GM23338 (cell line): ENCODE measurements around the gene SGCD. TPM values are rescaled to one million over a fixed set of nuclear protein-coding genes. Genes with fewer than 3 reads are reported as not detected.

ENCODE experiments used
- ATAC-seq: fragments of 200-7000 bp; cut with Tn5 transposase; 3 replicates; pipeline ENCODE4 v1.9.1; 2020
- DNase-seq: peaks from one replicate; pipeline ENCODE4 v3.0.0-alpha.2; 2015; ENCODE audit warnings: low spot score
- H2AFZ ChIP-seq: fragments of 200-600 bp; sonication (generic); 2 replicates; pipeline ENCODE4 v1.8.0; 2016; ENCODE audit warnings: antibody characterized with exemption, mild to moderate bottlenecking, moderate library complexity
- H3F3A ChIP-seq: fragments of 200-600 bp; sonication (generic); replicated peaks from 2 replicates; pipeline ENCODE4 v1.8.0; 2017; ENCODE audit warnings: antibody characterized with exemption, mixed run types, low read depth
- H3K27ac ChIP-seq: fragments of 200-600 bp; sonication (generic); 2 replicates; pipeline ENCODE4 v1.6.1; 2016; ENCODE audit warnings: low read depth
- H3K27me3 ChIP-seq: fragments of 200-600 bp; sonication (generic); 2 replicates; pipeline ENCODE4 v1.8.0; 2016; ENCODE audit warnings: mild to moderate bottlenecking, mixed run types, moderate library complexity; ENCODE audit not compliant: insufficient read depth
- H3K36me3 ChIP-seq: fragments of 200-600 bp; sonication (generic); 2 replicates; pipeline ENCODE4 v1.8.0; 2016; ENCODE audit warnings: mild to moderate bottlenecking; ENCODE audit not compliant: insufficient read depth
- H3K4me1 ChIP-seq: fragments of 200-600 bp; sonication (generic); 2 replicates; pipeline ENCODE4 v1.8.0; 2016; ENCODE audit warnings: mild to moderate bottlenecking, moderate library complexity; ENCODE audit not compliant: insufficient read depth
- H3K4me2 ChIP-seq: fragments of 200-600 bp; sonication (generic); 2 replicates; pipeline ENCODE4 v1.7.1; 2017; ENCODE audit warnings: mixed run types
- H3K4me3 ChIP-seq: fragments of 200-600 bp; sonication (generic); 2 replicates; pipeline ENCODE4 v1.6.1; 2016; ENCODE audit warnings: mixed run types
- H3K79me2 ChIP-seq: fragments of 200-600 bp; sonication (generic); replicated peaks from 2 replicates; pipeline ENCODE4 v1.8.0; 2017; ENCODE audit warnings: mild to moderate bottlenecking; ENCODE audit not compliant: insufficient read depth
- H3K9me2 ChIP-seq: fragments of 200-600 bp; sonication (generic); 2 replicates; pipeline ENCODE4 v1.8.0; 2017; ENCODE audit not compliant: insufficient read depth
- H4K20me1 ChIP-seq: fragments of 200-600 bp; sonication (generic); replicated peaks from 2 replicates; pipeline ENCODE4 v1.8.0; 2017; ENCODE audit warnings: mild to moderate bottlenecking; ENCODE audit not compliant: insufficient read depth
- H3K27ac Mint-ChIP-seq: 2 replicates; pipeline ENCODE4 v1.8.0; 2020; ENCODE audit warnings: inconsistent platforms, mild to moderate bottlenecking, moderate library complexity, mixed read lengths
- H3K27me3 Mint-ChIP-seq: 3 replicates; pipeline ENCODE4 v1.8.0; 2022; ENCODE audit warnings: low read depth, mild to moderate bottlenecking, moderate library complexity, mixed read lengths, inconsistent platforms; ENCODE audit not compliant: insufficient read depth, poor library complexity
- H3K36me3 Mint-ChIP-seq: 3 replicates; pipeline ENCODE4 v1.8.0; 2021; ENCODE audit warnings: low read depth, mild to moderate bottlenecking, inconsistent platforms, moderate library complexity, mixed read lengths
- H3K4me1 Mint-ChIP-seq: 3 replicates; pipeline ENCODE4 v1.8.0; 2020; ENCODE audit warnings: mild to moderate bottlenecking, inconsistent platforms, mixed read lengths
- H3K4me3 Mint-ChIP-seq: 3 replicates; pipeline ENCODE4 v1.8.0; 2021; ENCODE audit warnings: moderate library complexity, mild to moderate bottlenecking, inconsistent platforms, mixed read lengths
- H3K9me3 Mint-ChIP-seq: 3 replicates; pipeline ENCODE4 v1.8.0; 2020; ENCODE audit warnings: moderate library complexity, mild to moderate bottlenecking, inconsistent platforms, mixed read lengths
- CREB1 ChIP-seq: fragments of 250-450 bp; sonication (Bioruptor Pico); IDR thresholded peaks from 2 replicates; pipeline ENCODE4 v1.5.0; 2020; ENCODE audit warnings: low read depth, mild to moderate bottlenecking, moderate library complexity
- EZH2 ChIP-seq: fragments of 200-600 bp; sonication (generic); IDR thresholded peaks from one replicate; pipeline ENCODE4 v1.8.0; 2017; ENCODE audit warnings: antibody characterized with exemption, mild to moderate bottlenecking, low read depth; ENCODE audit not compliant: unreplicated experiment
- EZH2phosphoT487 ChIP-seq: fragments of 200-600 bp; sonication (generic); IDR thresholded peaks from one replicate; pipeline ENCODE4 v1.8.1; 2018; ENCODE audit warnings: antibody characterized with exemption; ENCODE audit not compliant: unreplicated experiment
- JUNB ChIP-seq: IDR thresholded peaks from one replicate; pipeline ENCODE4 v1.6.1; 2016; ENCODE audit warnings: antibody characterized with exemption; ENCODE audit not compliant: unreplicated experiment
- NANOG ChIP-seq: IDR thresholded peaks from 2 replicates; pipeline ENCODE4 v1.6.1; 2016; ENCODE audit warnings: antibody characterized with exemption, borderline replicate concordance
- STAT1 ChIP-seq: IDR thresholded peaks from one replicate; pipeline ENCODE4 v1.6.1; 2016; ENCODE audit warnings: antibody characterized with exemption; ENCODE audit not compliant: unreplicated experiment
- ZNF114 ChIP-seq: fragments of 250-450 bp; sonication (Bioruptor Pico); IDR thresholded peaks from 2 replicates; pipeline ENCODE4 v1.5.0; 2020; ENCODE audit warnings: mild to moderate bottlenecking, moderate library complexity
- ZNF331 ChIP-seq: fragments of 250-450 bp; sonication (Bioruptor Pico); IDR thresholded peaks from 2 replicates; pipeline ENCODE4 v1.5.0; 2020; ENCODE audit warnings: low read depth, mild to moderate bottlenecking, moderate library complexity
- ZNF462 ChIP-seq: fragments of 250-450 bp; sonication (Bioruptor Pico); IDR thresholded peaks from 2 replicates; pipeline ENCODE4 v1.5.0; 2020; ENCODE audit warnings: mild to moderate bottlenecking, moderate library complexity
- polyA plus RNA-seq: library from polyadenylated mRNA; unstranded; fragments of >200 nt; fragmentation: Nextera tagmentation; extraction: Ambion mirVana; gene quantifications from 2 replicates; pipeline ENCODE4 v1.2.1, GENCODE V29; 2016
- total RNA-seq: library from RNA; depleted of rRNA; stranded (reverse); fragments of >200 nt; shearing (Covaris generic); gene quantifications from 2 replicates; pipeline ENCODE4 v1.2.3, GENCODE V29; 2014
- TF ChIP-seq, protein P1 (sequence below): IDR thresholded peaks from one replicate; pipeline ENCODE4 v1.6.1; 2018; ENCODE audit warnings: antibody characterized with exemption; ENCODE audit not compliant: unreplicated experiment
- TF ChIP-seq, protein P2 (sequence below), 2 experiments: fragments of 200-600 bp in 1 of 2; sonication (generic) in 1 of 2; conservative IDR thresholded peaks; 2 replicates each; pipeline versions ENCODE4 v1.5.1 to v1.6.1; 2016 to 2017; ENCODE audit warnings: antibody characterized with exemption in 2 of 2, low read depth in 2 of 2, mild to moderate bottlenecking in 2 of 2, moderate library complexity in 1 of 2

Gene SGCD
- total and polyA plus RNA-seq, 2 experiments from 2014 or later: 0.03 to 0.05 TPM

- TF ChIP-seq ZNF462 (CRISPR knock-in tag) (no peak), CREB1 (no peak), ZNF114 (CRISPR knock-in tag) (no peak), STAT1 (no peak), NANOG (no peak)
- TF ChIP-seq, protein P1, sequence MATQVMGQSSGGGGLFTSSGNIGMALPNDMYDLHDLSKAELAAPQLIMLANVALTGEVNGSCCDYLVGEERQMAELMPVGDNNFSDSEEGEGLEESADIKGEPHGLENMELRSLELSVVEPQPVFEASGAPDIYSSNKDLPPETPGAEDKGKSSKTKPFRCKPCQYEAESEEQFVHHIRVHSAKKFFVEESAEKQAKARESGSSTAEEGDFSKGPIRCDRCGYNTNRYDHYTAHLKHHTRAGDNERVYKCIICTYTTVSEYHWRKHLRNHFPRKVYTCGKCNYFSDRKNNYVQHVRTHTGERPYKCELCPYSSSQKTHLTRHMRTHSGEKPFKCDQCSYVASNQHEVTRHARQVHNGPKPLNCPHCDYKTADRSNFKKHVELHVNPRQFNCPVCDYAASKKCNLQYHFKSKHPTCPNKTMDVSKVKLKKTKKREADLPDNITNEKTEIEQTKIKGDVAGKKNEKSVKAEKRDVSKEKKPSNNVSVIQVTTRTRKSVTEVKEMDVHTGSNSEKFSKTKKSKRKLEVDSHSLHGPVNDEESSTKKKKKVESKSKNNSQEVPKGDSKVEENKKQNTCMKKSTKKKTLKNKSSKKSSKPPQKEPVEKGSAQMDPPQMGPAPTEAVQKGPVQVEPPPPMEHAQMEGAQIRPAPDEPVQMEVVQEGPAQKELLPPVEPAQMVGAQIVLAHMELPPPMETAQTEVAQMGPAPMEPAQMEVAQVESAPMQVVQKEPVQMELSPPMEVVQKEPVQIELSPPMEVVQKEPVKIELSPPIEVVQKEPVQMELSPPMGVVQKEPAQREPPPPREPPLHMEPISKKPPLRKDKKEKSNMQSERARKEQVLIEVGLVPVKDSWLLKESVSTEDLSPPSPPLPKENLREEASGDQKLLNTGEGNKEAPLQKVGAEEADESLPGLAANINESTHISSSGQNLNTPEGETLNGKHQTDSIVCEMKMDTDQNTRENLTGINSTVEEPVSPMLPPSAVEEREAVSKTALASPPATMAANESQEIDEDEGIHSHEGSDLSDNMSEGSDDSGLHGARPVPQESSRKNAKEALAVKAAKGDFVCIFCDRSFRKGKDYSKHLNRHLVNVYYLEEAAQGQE: no peak
These were observed 202.9 kb downstream of the SGCD start (continued) for GRCh38 chr5:156529892-156530291.

DNA sequence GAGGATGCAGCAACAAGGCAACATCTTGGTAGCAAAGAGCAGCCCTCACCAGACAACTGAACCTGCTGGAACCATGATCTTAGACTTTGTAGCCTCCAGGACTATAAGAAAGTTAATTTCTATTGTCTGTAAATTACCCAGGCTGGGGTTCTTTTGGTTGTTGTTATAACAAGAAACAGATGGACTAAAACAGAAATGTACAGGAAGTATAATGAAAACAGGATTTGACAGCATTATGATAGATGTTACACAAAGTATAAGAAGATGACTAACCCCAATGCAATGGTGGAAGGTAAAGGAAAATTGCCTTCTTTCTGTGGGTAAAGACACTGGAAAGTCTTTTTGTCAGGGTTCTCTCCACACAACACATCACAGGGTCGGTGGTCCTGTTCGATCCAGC is 204.2 kb downstream of the SGCD start:
- Mint-ChIP-seq H3K27me3 (no peaks in the 10 kb centered on the region), H3K27ac (no peak overlapping the region), H3K9me3 (no peaks in the 10 kb centered on the region), H3K4me3 (no peak overlapping the region), H3K4me1 (no peaks in the 10 kb centered on the region), H3K36me3 (no peaks in the 10 kb centered on the region)
- H2AFZ ChIP-seq: no peak overlapping the region
- H3K36me3 ChIP-seq: no peaks in the 10 kb centered on the region
- no peaks in the 10 kb centered on the region for H3K9me2 ChIP-seq
- H3K4me3 ChIP-seq: no peak overlapping the region
- H3K27me3 ChIP-seq: no peaks in the 10 kb centered on the region
- H3K4me1 ChIP-seq: no peaks in the 10 kb centered on the region
- H3K4me2 ChIP-seq: no peak overlapping the region
- ATAC-seq: no peak
- H3F3A ChIP-seq: no peaks in the 10 kb centered on the region
- no peak for DNase-seq
- no peaks in the 10 kb centered on the region for H3K79me2 ChIP-seq
- no peak overlapping the region for H3K27ac ChIP-seq
- no peaks in the 10 kb centered on the region for H4K20me1 ChIP-seq
- TF ChIP-seq STAT1: no peak
- TF ChIP-seq, protein P2, sequence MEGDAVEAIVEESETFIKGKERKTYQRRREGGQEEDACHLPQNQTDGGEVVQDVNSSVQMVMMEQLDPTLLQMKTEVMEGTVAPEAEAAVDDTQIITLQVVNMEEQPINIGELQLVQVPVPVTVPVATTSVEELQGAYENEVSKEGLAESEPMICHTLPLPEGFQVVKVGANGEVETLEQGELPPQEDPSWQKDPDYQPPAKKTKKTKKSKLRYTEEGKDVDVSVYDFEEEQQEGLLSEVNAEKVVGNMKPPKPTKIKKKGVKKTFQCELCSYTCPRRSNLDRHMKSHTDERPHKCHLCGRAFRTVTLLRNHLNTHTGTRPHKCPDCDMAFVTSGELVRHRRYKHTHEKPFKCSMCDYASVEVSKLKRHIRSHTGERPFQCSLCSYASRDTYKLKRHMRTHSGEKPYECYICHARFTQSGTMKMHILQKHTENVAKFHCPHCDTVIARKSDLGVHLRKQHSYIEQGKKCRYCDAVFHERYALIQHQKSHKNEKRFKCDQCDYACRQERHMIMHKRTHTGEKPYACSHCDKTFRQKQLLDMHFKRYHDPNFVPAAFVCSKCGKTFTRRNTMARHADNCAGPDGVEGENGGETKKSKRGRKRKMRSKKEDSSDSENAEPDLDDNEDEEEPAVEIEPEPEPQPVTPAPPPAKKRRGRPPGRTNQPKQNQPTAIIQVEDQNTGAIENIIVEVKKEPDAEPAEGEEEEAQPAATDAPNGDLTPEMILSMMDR (conservative IDR thresholded peaks at IDR 0.05; ENCODE audit: low read depth in 2 of 2): no peak
- TF ChIP-seq ZNF331 (CRISPR knock-in tag): no peak
- TF ChIP-seq NANOG: no peak
- TF ChIP-seq JUNB: no peak
- no peak for TF ChIP-seq EZH2
- no peak for TF ChIP-seq EZH2phosphoT487
